Retinal pigment epithelial cell (primary cell): ENCODE results near the gene SUPT3H.
A peak's percentile ranks its signal among the peaks of the same experiment; 100 is the strongest.

ENCODE experiments used
- DNase-seq: peaks from one replicate; pipeline ENCODE4 v3.0.0-alpha.2; 2010; ENCODE audit warnings: low read depth
- H3K4me3 ChIP-seq: 2 replicates; pipeline ENCODE4 v1.5.1; 2011; ENCODE audit warnings: mild to moderate bottlenecking, low read length, control low read depth, moderate library complexity
- TF ChIP-seq, protein P1 (sequence below): conservative IDR thresholded peaks from 2 replicates; pipeline ENCODE4 v1.5.1; 2011; ENCODE audit warnings: low read depth, low read length, control low read depth, inconsistent platforms

Gene SUPT3H

DNA sequence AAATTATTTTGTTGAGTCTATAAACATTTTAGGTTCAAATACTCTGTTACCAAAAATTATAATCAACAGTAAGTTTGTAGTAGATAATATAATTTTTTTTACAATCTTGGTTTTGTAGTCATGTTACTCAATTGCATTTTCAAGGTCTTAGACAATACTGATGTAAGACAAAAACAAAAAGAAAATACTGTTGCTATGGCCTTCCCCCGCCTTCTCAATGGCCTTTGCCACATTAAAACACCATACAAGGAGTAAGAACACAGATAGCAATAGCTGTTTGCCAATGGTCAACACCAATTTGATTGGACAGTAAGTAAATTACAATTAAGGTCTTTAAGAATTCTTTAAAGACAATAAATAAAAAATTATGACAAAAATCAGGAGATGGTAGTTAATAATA, 540.0 kb downstream of the SUPT3H start:
- TF ChIP-seq, protein P1, sequence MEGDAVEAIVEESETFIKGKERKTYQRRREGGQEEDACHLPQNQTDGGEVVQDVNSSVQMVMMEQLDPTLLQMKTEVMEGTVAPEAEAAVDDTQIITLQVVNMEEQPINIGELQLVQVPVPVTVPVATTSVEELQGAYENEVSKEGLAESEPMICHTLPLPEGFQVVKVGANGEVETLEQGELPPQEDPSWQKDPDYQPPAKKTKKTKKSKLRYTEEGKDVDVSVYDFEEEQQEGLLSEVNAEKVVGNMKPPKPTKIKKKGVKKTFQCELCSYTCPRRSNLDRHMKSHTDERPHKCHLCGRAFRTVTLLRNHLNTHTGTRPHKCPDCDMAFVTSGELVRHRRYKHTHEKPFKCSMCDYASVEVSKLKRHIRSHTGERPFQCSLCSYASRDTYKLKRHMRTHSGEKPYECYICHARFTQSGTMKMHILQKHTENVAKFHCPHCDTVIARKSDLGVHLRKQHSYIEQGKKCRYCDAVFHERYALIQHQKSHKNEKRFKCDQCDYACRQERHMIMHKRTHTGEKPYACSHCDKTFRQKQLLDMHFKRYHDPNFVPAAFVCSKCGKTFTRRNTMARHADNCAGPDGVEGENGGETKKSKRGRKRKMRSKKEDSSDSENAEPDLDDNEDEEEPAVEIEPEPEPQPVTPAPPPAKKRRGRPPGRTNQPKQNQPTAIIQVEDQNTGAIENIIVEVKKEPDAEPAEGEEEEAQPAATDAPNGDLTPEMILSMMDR = no peak
- DNase-seq = no peak
- H3K4me3 ChIP-seq = no peak overlapping the region

DNA sequence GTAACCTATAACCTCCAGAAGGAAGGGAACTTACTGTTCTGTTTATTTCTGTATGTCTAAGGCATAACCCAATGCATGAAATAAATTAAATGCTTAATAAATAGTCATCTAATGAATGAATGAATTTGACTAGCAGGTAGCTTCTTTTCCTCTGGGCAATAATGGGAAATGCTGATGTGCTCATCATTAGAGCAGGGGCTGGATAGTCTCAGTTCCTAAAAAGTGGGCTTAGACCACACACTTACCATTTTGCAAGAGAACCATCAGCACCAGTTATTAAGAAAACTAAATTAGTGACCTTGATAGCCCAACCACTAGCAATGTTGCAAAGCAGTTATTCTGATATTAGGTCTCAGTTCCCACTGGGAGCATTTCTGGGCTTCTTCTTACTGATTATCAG, 540.5 kb downstream of the SUPT3H start:
- no peak for DNase-seq
- TF ChIP-seq, protein P1 = no peak

GRCh38 chr6:44833248-44833647, 544.5 kb downstream of the SUPT3H start:
- DNase-seq = peak; percentile 4

More for the DNA sequence above, 540.5 kb downstream of the SUPT3H start:
- no peak overlapping the region for H3K4me3 ChIP-seq

DNA sequence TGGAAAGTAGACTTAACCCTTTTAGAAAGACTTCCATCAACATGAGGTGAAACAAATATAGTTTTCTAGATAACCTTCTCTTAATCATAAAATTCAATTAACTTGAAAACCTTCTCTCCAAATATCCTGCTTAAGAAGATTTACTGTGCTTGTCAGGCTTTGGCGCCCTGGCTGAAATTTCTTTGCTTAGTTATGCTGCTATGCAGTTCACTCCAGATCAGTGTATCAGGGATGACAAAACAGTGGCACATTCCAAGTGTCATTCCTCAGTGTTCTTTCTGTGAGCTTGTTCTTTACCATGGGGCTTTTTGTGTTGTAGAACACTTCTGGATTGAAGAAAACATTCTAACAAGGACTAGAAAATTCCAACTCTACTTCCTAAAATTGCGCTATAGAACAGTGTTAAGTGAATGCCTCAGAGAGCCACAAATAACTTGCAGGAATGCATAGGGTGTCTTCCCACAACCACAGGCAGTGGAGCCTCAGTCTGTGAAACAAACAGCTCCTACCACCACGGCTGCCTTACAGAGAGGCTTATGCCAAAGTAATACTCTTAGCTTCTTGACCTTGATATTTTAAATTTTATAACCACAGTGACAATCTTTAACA, 546.6 kb downstream of the SUPT3H start:
- peak; percentile 34 for DNase-seq
- H3K4me3 ChIP-seq = no peak overlapping the region
- TF ChIP-seq, protein P1 = no peak

More at GRCh38 chr6:44833248-44833647, 544.5 kb downstream of the SUPT3H start:
- TF ChIP-seq, protein P1 = no peak
- no peak overlapping the region for H3K4me3 ChIP-seq

DNA sequence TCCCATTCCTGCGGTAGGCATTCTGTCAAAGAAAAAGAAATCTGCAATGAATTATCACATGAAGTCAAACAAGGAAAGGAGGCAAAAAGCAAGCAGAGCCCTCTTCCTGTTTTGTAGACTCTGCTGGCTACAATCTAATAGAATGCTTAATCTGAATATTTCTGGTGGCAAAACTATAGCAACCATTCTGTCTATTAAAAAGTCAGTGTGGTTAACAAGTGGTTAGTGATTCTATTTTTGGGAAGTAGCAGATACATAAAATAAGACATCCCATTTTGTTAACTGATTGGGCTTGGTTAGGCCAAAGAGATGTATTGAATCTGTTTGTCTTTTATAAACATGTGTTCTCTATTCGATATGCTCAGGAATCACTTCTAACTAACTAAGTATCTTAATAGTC, 547.9 kb downstream of the SUPT3H start:
- no peak overlapping the region for H3K4me3 ChIP-seq
- TF ChIP-seq, protein P1 = no peak
- no peak for DNase-seq

DNA sequence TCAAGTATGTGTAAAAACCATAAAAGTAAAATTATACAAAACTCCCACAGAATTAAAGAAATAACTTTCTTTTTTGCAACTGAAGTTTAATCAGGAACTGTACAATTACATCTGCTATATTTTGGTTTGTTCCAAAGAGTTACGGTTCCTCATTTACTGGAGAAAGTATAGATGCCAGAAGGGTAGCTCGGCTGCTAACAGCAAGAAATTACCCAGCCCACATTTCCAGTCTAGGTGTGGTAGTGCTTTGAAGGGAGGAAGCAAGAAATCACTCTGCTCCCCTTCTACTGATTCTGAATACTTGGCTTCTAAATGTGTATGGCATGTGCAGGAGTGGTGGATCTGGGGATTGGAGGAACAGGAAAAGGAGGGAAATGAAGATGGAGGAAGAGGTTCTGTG, 549.0 kb downstream of the SUPT3H start:
- no peak for DNase-seq
- no peak overlapping the region for H3K4me3 ChIP-seq
- TF ChIP-seq, protein P1 = no peak

- no peak for DNase-seq
- H3K4me3 ChIP-seq = no peak overlapping the region
- TF ChIP-seq, protein P1 = no peak
These were observed 551.6 kb downstream of the SUPT3H start for GRCh38 chr6:44826025-44826676.
